Mammary epithelial cell (primary cell): ENCODE measurements around the gene CIITA.

Experiments used
- EZH2 ChIP-seq: IDR thresholded peaks from 2 replicates; pipeline ENCODE4 v1.6.1; 2012; ENCODE audit warnings: low read length, inconsistent platforms, borderline replicate concordance
- TF ChIP-seq, protein P1 (sequence below), 2 donors: IDR thresholded peaks in 1 of 2; conservative IDR thresholded peaks in 1 of 2; 2 replicates each; pipeline ENCODE4 v1.5.1; 2011 to 2012; ENCODE audit warnings: inconsistent platforms in 2 of 2, low read length in 2 of 2, mild to moderate bottlenecking in 2 of 2, control low read depth in 1 of 2, low read depth in 1 of 2; ENCODE audit not compliant: insufficient read depth in 1 of 2; ENCODE audit errors: extremely low read depth in 1 of 2

DNA sequence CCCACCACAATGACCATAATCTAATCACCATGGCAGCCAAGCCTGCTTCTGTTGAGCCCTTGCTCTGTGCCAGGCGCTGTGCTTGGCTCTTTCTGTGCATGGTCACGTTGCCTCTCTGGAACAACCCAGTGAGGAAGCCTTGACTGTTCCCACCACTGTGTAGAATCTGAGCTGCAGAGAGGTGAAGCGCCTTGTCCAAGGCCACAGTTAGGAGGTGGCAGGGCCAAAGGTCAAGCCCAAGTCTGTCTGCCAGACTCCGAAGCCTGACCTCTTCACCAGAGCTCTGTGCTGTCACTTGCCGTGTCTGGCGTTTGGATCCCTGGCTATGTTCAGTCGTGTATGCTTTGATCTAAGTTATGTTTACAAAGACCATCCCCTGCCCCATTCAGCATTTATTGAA is 77.9 kb downstream of the CIITA start:
- TF ChIP-seq, protein P1, sequence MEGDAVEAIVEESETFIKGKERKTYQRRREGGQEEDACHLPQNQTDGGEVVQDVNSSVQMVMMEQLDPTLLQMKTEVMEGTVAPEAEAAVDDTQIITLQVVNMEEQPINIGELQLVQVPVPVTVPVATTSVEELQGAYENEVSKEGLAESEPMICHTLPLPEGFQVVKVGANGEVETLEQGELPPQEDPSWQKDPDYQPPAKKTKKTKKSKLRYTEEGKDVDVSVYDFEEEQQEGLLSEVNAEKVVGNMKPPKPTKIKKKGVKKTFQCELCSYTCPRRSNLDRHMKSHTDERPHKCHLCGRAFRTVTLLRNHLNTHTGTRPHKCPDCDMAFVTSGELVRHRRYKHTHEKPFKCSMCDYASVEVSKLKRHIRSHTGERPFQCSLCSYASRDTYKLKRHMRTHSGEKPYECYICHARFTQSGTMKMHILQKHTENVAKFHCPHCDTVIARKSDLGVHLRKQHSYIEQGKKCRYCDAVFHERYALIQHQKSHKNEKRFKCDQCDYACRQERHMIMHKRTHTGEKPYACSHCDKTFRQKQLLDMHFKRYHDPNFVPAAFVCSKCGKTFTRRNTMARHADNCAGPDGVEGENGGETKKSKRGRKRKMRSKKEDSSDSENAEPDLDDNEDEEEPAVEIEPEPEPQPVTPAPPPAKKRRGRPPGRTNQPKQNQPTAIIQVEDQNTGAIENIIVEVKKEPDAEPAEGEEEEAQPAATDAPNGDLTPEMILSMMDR (conservative IDR thresholded peaks at IDR 0.05 in 1 of 2, IDR thresholded peaks at IDR 0.05 in 1 of 2; ENCODE audit: extremely low read depth in 1 of 2, insufficient read depth in 1 of 2, low read depth in 1 of 2, low read length in 2 of 2) = no peak
- no peak for TF ChIP-seq EZH2
